GM19463 (cell line): ENCODE measurements around the gene GNRHR.

Experiments
- ATAC-seq: cut with Tn5 transposase; IDR thresholded peaks from one replicate; pipeline ENCODE4 v1.9.1; 2021; ENCODE audit warnings: mild to moderate bottlenecking, moderate library complexity; ENCODE audit not compliant: unreplicated experiment

Gene GNRHR

DNA sequence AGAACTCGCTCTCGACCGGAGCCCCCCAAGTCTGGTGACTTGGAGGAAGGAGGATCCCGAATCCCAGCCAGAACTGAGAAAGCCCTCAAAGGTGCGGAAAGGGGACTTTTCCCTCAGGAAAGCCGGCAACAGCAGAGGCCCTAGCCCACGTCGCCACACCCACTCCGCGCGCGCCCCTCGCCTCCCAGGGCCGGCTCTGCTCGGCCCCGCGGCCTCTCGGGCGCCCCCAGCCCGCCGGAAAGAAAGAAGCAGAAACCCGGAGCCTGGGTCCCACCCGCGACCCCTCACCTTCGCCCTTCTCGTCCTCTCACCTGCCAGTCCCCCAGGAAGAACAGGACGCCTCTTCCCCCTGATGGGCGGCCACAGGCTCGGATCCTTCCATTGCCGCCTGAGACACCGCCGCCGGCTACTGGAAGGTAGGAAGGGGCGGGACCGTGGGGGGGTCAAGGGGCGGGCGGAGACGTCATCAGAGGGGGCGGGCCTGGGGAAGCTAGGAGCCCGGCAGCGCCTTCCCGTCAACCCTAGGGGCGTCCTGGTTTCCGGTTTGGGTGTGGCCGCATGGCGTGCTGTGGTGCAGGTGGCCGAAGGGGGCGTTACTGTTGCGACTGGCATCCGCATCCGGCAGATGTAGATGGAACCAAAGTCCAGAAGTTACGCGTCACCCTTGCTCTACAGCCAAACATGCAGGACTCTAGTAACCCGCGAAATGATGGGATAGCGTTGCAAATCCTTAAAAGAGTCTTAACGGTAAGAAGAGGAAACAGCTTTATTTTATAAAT, 53.3 kb downstream of the GNRHR start, which contains the start of gene UBA6:
Gene UBA6, minus strand, starts transcription at position 418 of the 779 bp plus-strand sequence. Its CDS starts 36 bp downstream, at position 382.
- peak; percentile 97 for ATAC-seq

GRCh38 chr4:67700116-67700737, 54.0 kb downstream of the GNRHR start:
- ATAC-seq, result peak; percentile 6

GRCh38 chr4:67699603-67700002, 54.6 kb downstream of the GNRHR start:
- no peak for ATAC-seq

GRCh38 chr4:67697860-67698687, 56.1 kb downstream of the GNRHR start:
- ATAC-seq, result no peak

GRCh38 chr4:67696061-67696460, 58.1 kb downstream of the GNRHR start:
- no peak for ATAC-seq

DNA sequence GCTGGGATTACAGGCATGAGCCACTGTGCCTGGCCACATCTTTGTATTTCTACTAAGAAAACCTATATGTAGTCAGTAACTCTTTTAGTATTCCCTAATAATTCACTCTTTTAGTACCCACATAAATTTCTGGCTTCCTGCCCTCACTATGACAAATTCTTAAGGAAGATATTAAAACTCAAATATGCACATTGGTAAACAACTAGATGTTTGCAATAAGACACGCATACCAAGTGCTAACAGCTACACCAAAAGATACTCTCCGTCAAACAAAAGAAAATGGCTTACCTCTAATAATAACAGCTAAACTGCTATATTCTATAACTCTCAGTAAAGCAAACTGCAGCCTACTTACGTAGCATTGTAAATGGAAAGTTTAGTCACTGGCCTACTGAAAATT, 59.5 kb downstream of the GNRHR start:
- no peak for ATAC-seq

DNA sequence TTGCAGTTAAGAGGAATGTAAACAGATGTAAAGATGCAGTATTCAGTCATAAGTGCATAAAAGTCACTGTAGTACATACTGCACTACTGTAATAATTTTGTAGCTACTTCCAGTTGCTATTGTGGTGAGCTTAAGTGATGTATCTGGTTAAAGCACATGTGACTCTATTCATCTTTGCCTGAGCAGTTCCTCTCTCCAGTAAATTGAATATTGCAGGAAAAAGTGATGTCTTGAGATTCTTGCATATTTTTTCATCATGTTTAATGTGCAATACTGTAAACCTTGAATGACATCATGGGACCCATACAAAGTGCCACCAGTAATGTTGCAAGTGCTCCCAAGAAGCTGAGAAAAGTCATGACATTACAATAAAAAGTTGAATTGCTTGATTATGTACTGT, 62.9 kb downstream of the GNRHR start:
- ATAC-seq, result no peak
